ENCODE results near the gene CEL. TPM values are rescaled to one million over a fixed set of nuclear protein-coding genes. Genes with fewer than 3 reads are reported as not detected.

CEL gene
- total and polyA plus RNA-seq, 2 donors (not counting 3 experiments of a cell fraction or from before 2014, with no cell fraction given) = 0.92 to 1.1 TPM

GRCh38 chr9:133101356-133102189 lies 39.8 kb downstream of the CEL start:
- Histone ChIP-seq H3K9me1 (replicated peaks; ENCODE audit: control insufficient read depth, extremely low read depth, insufficient read depth, low read length) (no peaks in the 10 kb centered on the region), H3K4me1 (ENCODE audit: control insufficient read depth, extremely low read depth, insufficient read depth, low read length) (no peaks in the 10 kb centered on the region), H3K9me3 (replicated peaks; ENCODE audit: control insufficient read depth, insufficient read depth, low read length) (no peaks in the 10 kb centered on the region), H3K36me3 (ENCODE audit: control insufficient read depth in 2 of 2, extremely low read depth in 1 of 2, insufficient read depth in 2 of 2, low read length in 2 of 2) (peaks cover 11 to 68% of the 10 kb centered on the region in 2 experiments), H3K4me2 (ENCODE audit: insufficient read depth, low read length) (no peak overlapping the region), H4K20me1 (replicated peaks; ENCODE audit: control insufficient read depth, extremely low read depth, insufficient read depth, low read length) (no peaks in the 10 kb centered on the region), H3K27me3 (ENCODE audit: control insufficient read depth in 2 of 2, insufficient read depth in 2 of 2, low read length in 2 of 2) (no peaks in the 10 kb centered on the region), H3K79me2 (ENCODE audit: control insufficient read depth, insufficient read depth, low read length) (no peaks in the 10 kb centered on the region), H3K4me3 (replicated peaks in 1 of 3; ENCODE audit: insufficient read depth in 1 of 3, low read depth in 1 of 3, low read length in 3 of 3) (no peak overlapping the region), H2AFZ (ENCODE audit: low read depth, low read length) (no peak overlapping the region), H3K27ac (ENCODE audit: insufficient read depth, low read depth, low read length) (no peak overlapping the region), H3K9ac (replicated peaks; ENCODE audit: extremely low read depth, insufficient read depth, low read length) (no peak overlapping the region)
- intact Hi-C loops (cut with micrococcal nuclease) = no loop called here
- FAIRE-seq (no peak), DNase-seq (ENCODE audit: low read depth, low spot score) (no peak)
- ChIA-PET CTCF (interaction anchor here (2.5 to 3.5 kb wide), 2 partner anchors 43 to 48 kb away, joined by 7 to 147 read pairs; no protein-coding TSS in a partner anchor), POLR2A (no interaction called here)
- dilution Hi-C loops (cut with MboI; ENCODE audit: extremely low pct_ligation_motif_present, low sequenced_read_pairs) = no loop called here
- TF ChIP-seq POLR2A (IDR thresholded peaks at IDR 0.05; ENCODE audit: low read depth, low read length) = no peak
- TF ChIP-seq JUN (IDR thresholded peaks at IDR 0.05; ENCODE audit: borderline replicate concordance, insufficient read depth, insufficient read length, low read depth) = no peak
- TF ChIP-seq, protein P1, sequence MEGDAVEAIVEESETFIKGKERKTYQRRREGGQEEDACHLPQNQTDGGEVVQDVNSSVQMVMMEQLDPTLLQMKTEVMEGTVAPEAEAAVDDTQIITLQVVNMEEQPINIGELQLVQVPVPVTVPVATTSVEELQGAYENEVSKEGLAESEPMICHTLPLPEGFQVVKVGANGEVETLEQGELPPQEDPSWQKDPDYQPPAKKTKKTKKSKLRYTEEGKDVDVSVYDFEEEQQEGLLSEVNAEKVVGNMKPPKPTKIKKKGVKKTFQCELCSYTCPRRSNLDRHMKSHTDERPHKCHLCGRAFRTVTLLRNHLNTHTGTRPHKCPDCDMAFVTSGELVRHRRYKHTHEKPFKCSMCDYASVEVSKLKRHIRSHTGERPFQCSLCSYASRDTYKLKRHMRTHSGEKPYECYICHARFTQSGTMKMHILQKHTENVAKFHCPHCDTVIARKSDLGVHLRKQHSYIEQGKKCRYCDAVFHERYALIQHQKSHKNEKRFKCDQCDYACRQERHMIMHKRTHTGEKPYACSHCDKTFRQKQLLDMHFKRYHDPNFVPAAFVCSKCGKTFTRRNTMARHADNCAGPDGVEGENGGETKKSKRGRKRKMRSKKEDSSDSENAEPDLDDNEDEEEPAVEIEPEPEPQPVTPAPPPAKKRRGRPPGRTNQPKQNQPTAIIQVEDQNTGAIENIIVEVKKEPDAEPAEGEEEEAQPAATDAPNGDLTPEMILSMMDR (IDR thresholded peaks at IDR 0.05; ENCODE audit: extremely low read depth in 1 of 2, insufficient read depth in 1 of 2, low read depth in 1 of 2, low read length in 2 of 2) = no peak
- no peak for TF ChIP-seq GATA2 (IDR thresholded peaks at IDR 0.05; ENCODE audit: insufficient read depth, insufficient read length, low read depth, low read length)
- no TSS peak for BruUV-seq (replicated peaks)

All from endothelial cell of umbilical vein (primary cell).